GM19438 (cell line): ENCODE results near the gene RERE.

Experiments used
- ATAC-seq: cut with Tn5 transposase; IDR thresholded peaks from one replicate; pipeline ENCODE4 v1.9.1; 2021; ENCODE audit warnings: low read depth; ENCODE audit not compliant: unreplicated experiment

RERE gene

DNA sequence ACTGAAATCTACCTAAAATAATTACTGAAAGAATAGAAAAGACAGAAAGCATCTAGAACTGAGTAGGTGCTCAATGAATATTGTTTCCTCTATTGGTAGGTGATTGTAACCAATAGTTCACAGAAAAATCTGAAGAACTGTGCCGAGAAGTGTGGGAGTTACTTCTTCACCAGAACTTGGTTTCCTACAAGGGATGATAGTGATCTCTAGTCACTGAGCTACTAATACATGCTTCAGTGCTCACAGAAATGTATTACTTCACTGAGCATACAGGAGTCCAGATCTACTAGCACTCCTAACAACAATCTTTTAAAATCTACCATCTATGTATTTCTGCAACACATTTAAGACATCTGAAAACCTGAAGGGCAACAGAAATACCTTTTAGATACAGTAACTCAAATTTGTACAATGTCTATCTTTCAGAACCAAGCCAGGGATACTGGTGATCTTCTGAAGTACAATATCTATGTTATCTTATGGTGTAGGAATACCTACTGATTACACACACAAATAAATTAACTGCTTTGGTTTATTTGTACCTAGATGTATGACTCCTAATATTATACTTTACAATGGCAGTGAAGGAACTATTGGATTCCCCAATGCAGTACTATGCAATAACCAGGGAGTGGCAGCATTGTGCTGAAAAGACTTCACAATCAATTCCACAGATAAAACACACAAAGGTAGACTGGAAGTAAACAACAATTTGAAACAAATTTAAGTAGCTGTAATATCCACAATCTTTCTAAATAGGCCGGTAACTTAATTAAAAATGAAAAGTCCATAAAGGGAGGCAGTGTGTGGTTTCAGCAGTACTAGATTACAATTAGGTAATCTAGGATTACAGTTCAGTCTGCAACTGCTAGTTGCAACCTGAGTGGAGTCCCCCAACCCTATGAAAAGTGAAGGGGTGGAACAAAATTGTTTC lies 256.6 kb downstream of the RERE start:
- ATAC-seq = no peak

DNA sequence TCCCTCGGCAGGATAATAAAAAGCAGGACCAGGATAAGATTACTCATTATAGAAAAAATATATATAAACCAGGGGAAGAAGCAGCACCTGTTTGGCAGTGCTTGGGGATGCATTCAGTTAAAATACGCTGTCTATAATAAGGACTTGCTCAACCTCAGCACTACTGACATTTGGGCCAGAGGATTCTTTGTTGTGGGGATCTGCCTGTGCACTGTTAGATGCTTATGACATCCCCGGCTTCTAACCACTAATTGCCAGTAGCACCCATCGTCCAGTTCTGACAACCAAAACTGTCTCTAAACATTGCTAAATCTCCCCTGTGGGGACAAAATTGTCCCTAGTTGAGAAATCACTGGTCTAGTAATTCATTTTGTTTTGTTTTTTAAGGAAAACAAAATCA lies 257.4 kb downstream of the RERE start:
- ATAC-seq = no peak

DNA sequence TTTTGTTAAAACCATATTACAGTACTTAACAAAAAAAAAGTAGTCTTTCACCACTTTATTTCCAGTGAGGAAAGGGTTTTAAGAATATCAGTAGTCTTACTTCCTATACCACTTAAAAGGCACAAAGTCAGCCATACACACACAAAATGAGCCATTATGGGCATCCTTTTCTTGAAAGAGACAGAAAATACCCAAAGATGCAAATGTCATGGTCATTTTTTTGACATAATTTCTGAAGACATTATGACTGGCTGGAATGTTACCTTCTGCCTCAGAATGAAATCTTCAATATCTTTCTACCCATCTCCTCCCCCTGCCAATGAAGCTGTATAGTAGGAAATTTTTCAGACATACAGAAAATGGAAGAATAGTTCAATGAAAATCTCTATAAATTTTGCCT lies 261.9 kb downstream of the RERE start:
- no peak for ATAC-seq

DNA sequence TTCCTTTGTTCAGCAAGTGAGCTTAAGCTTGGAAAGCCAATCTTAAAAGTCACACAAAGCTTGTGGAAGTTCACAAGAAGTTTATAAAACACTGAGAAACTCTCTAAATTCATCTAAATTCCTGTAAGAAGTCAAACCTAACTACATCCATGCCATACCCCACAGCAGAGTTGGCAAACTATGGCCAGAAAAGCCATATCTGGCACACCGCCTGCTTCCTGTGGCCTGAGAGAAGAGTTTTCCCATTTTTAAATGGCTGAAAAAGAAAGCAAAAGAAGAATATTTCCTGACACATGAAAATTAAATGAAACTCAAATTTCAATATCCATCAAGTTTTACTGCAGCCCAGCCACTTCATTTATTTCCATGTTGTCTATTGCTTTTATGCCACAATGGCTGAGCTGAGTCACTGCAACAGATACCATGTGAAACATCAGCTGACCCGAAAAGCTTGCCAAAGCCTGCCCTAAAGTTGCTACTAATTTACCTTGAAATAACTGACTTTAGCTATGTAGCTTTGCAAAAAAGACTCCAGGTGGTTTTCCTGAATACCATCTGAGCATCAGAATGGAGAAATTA lies 262.4 kb downstream of the RERE start:
- ATAC-seq = no peak

DNA sequence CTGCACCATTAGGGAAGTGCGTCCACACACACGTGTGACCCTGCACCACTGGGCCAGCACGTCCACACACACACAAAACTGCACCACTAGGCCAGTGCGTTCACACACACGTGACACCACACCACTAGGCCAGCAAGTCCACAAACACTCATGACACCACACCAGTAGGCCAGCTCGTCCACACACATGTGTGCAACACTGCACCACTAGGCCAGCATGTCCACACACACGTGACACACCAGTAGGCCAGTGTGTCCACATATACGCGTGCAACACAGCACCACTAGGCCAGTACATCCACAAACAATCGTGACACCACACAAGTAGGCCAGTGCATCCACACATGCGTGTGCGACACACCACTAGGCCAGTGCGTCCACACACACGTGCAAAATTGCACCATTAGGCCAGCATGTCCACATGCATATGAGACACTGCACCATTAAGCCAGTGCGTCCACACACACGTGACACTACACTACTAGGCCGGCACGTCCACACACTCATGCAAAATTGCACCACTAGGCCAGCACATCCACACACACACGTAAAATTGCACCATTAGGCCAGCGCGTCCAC lies 264.5 kb downstream of the RERE start:
- no peak for ATAC-seq

DNA sequence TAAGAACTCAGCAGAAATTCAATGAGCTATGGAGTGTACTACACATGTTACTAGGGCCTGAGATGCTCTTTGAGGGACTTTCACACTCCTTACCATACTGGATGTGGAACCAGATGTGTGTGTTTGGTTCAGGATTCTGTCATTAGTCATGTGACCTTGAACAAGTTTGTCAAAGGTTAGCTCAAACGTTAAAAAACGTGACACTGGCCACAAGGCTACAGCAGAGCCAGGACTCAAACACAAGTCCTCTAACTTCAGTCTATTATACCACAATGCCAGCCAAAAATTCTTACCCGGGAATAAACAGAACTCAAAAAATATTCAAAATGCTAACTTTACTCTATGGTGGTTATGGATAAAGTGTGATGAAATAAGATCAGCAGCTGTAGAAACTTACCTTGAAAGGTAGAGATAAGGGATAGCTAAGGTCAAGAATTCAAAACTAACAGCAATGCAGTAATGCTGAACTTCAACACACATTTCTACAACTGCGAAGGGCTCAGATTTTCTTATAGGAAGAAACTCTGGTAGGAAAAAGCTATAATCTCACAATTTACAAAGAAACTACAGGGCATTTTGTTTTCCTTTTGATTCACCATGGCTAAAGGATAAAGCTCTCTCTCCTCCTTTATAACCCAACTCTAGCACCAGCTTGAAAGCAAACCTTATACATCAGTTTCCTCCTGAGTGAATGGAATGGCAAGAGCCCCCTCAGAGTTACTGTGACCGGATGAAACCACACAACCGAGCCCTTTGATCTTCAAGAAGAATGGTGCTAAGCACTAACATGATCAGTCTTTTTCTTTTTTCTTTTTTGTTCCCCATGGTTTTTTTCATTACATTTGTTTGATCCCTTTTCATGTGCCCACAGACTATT lies 265.6 kb downstream of the RERE start:
- ATAC-seq = no peak

DNA sequence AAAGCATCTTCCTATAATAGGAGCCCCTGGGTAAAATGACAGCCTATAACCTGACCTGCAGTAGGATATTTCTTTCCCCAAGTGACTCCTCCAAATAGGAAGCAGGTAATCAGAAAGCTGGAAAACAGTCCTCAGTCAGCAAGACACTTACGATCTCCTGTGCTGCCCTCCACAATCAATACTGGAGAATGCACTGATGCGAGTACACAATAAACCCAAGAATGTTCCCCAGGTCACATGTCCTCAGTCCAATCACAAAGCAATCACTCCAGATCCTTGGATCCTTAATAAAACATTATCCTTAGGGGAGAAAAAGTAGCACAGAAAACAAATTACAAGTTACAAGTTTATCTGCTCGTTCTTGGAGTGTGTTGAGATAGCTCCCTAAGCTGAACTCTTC lies 266.4 kb downstream of the RERE start:
- ATAC-seq = no peak

DNA sequence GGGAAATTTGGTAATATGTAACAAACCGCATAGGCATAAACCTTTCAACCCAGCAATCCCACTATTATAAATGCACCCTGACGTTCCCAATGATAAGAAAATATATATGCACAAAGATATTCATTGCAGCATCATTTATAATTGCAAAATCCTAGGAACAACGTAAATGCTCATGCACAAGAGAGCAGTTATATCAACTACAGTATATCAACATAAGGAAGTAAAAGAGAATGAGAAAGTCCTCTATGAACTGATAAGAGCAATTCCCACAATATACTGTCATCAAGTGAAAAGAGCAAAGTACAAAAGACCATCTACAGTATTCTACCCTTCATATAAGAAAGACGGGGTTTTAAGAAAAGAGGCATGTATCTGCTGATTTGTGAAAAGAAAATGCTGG lies 269.6 kb downstream of the RERE start:
- no peak for ATAC-seq

DNA sequence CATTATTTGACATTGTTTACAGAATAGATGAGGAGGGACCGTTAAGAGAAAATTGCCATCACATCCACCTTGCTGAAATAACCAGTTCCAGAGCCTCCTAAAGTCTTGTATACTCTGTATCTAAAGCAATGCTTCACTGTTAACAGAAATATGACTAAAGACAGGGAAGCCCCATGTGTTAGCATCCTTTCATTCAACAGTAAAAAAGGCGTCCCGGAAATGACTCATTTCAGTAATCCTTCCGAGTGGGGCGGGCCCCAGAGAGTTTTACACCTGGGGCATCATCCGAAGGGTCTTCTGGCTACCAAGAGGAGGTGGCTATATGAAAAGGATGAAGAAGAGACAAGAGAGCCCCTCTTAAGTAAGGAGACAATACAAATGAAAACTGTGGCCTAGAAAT lies 272.4 kb downstream of the RERE start:
- ATAC-seq = no peak

DNA sequence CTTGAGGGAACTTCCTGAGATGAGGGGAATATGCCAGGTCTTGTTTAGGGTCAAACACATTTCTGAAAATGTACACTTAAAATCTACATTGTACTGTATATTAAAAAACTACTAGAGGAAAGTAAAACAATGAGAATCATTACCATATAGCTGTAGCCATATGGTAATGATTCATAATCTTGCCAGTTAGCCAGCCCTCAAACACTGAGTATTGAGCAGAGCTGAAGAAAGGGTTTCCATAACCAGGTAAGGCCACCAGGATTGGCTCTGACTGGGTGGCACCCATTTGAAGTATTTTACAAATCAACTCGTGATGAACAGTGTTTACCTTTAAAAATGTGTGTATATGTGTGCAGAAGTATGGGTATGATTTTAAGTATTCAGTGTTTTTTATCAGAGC lies 272.8 kb downstream of the RERE start:
- ATAC-seq = no peak

DNA sequence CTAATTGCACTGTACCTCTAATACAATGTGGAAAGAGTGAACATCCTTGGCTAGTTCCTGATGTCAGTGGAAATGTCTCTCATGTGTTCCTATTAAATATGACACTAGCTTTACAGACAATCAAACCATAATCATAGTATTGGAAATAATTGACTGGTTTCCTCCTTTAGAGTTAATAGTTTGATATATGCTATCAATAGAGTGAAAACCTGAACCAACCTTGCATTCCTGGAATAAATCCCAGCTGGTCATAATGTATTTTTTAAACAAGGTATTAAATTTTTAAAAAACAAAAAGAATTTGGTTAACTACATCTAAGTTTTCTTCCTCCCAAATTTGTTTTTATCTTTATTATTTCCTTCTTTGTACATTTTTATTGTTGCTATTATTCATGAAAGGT lies 273.5 kb downstream of the RERE start:
- no peak for ATAC-seq

DNA sequence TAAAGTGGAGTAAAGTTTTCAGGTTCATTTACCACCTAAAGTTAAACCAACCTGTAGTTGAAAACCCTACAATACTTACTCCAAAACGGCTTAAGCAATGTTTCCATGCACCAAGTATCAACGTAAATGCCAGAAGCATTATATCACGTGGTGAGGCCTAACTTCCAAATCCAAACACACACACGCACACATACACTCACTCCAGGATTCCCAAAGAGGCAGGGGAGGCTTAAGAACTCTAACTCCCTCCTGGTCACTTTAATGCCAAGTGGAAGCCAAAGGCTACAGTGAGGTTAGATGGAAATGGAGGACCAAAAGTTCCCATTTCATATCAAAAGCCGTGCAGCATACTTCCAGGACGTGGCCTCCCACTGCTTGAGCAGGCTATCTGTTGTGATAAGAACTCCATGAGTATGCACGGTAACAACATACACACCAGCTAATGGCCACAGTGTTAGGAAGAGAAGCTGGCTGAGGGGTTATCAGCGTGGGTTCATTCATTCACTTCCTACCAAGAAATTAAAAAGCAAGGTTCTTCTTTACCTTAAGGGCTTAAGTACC lies 275.4 kb downstream of the RERE start:
- ATAC-seq = no peak

DNA sequence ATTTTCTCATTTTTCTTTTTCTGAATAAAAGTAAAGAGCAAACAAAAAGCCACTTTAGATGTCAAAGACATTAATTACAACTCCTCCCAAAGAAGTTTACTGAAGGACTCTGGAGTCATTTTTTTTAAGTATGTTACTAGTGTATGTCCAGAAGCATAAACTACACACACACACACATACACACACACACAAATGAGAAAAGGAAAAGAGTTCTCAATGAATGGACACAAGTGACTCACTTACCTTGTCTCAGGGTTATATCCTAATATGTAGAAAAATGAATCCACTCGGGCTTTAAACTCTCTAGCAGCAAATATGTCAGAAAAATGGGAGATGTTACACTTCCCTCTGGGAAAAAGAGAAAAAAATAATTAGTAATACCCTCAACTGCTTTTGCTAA lies 276.5 kb downstream of the RERE start:
- ATAC-seq = no peak

DNA sequence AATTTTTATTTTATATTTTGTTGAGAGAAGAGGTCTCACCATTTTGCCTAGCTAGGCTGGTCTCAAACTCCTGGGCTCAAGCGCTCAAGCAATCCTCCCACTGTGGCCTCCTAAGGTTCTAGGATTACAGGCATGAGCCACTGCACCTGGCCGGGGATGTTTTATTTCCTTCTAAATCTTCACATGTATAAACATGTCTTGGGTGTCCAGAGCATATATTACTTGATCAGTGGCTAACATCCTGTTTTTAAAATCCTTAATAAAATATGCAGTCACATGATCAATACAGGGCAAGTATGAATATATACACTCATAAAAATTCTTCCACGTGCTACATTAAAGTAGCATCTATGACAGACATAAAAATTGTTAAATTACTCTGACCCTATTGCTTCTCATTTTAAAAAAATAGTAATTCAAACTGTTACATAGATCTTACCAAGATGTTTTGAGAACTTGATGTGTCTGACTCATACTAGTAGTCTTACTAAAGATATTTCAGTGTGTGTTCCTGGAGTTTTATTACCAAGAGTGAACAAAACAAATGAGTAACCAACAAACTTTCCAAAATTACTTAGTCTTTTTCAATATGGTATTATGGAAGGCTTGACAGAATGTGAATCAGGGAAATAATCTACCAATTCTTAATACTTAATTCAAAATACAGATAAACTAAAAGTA lies 277.0 kb downstream of the RERE start:
- no peak for ATAC-seq

DNA sequence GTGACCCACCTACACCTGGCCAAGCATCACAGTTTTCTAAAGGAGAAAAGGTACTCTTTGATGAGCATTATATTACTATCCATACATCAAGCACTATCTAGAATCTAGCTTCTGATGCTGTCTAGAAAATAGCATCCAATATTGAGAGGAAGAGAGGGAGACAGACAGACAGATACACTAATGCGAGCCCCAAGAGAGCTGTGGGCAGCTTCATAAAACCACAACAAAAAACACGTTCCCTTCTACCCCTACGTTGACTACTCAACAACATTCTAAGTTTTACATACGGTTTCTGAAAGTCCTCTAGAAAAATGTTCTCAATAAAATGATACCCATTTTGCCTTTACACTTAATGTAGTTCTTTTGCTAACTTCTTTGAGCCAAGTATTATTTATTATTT lies 277.8 kb downstream of the RERE start:
- no peak for ATAC-seq

DNA sequence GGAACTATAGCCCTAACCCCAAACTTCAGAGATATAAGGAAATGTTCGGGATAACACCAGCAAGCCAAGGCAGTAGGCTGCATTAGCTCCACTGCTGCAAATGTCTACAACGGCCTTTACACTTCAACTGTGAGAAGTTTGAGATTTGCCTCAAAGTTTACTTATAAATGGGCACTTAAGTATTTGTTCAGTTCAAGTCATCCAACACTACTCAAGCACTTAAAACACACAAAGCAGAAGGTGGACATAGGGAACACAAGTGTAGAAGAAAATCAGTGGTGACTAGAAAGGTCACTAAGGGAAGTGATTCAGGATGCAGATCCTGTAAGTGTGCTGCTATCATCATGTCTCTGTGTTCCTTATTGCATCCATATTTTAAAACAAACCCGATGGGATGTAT lies 278.9 kb downstream of the RERE start:
- no peak for ATAC-seq

DNA sequence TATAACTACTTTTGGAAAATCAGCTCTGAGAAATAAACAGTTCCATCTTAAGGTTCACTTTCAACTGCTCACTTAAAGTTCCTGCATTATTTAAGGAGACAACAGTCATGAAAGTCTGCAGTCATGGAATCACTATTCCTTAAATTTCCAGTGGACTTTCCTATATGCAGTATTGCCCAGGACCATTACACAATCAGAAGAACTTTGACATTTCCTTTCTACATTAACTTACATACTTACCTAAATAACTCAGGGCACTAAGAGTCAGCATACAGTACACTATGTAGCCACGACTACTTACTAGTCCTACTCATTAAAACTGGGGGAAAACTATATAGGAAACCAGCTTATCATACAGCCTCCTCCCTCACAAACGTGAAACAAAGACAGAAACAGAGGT lies 279.4 kb downstream of the RERE start:
- no peak for ATAC-seq

DNA sequence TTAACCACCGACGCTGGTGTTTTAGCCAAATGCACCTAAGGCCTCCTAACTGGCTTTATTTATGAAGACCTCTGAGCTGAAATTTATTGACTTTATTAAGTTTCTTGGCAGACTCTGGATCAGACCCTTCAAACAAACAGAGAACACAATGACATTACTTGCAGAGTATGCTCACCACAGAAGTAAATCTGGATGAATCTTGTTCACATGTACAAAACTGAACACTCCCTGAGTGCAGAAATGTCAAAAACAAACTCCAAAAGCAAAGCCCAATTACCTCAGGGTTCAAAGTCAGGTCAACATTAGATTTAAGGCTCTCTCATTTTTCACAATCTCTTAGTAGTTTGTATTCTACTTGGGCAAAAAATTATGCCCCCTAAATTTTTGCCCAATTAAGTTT lies 280.9 kb downstream of the RERE start:
- no peak for ATAC-seq

DNA sequence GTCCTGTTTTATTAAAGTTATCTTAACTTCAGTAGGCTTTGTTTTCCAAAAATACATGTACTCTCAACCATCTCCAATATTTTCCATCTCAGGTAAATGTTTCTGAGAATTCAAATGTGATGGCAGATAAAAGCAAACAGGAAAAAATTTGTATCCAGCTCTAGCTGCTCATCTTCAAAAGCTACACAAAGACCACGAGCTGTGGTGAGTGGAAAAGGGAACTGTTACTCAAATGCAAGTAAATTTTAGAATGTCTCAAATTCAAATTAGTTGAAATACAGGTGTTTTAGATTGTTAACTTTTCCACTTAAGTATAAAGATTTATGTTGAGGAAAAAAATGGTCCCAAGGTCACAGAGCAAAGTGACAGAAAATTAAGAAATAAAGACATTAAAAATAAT lies 283.5 kb downstream of the RERE start:
- no peak for ATAC-seq

DNA sequence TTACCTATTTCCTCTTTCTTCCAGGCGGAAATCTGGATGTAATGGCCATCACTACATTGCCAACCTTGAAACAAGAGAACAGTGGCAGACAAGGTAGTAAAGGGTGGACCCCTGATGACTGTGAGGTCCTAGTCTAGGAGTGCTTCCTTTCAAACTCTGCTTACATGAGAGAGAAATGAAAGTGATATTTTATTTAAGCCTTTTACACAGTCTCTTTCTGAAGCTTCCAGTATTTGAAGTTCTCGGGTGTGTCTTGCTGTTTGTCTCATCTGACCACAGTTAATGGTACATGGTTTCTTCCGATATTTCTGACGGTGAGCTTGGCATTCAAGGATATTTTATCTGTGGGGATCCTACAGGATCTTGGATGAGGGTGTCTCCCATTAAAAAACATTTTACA lies 284.3 kb downstream of the RERE start:
- peak; percentile 79 for ATAC-seq
